Colonic mucosa (tissue), 4 donors: Measurements from ENCODE around the gene HRH3. TPM values are rescaled to one million over a fixed set of nuclear protein-coding genes. Genes with fewer than 3 reads are reported as not detected.

Experiments used
- DNase-seq: peaks from one replicate; pipeline ENCODE4 v3.0.0-alpha.2; 2020
- H3K27ac ChIP-seq: fragments of 200-600 bp; one replicate; pipeline ENCODE4 v1.8.0; 2021
- H3K27me3 ChIP-seq: fragments of 200-600 bp; one replicate; pipeline ENCODE4 v1.8.0; 2021
- H3K36me3 ChIP-seq: fragments of 200-600 bp; one replicate; pipeline ENCODE4 v1.8.0; 2021
- H3K4me1 ChIP-seq: fragments of 200-600 bp; one replicate; pipeline ENCODE4 v1.8.0; 2021; ENCODE audit warnings: mild to moderate bottlenecking
- H3K4me3 ChIP-seq: fragments of 200-600 bp; one replicate; pipeline ENCODE4 v1.8.0; 2021
- H3K9ac ChIP-seq, 2 donors: one replicate each; pipeline ENCODE4 v1.7.0; 2013; ENCODE audit warnings: control low read depth in 2 of 2, low read depth in 2 of 2, low read length in 2 of 2
- H3K9me3 ChIP-seq: fragments of 200-600 bp; one replicate; pipeline ENCODE4 v1.8.0; 2021
- CTCF ChIP-seq: fragments of 200-600 bp; IDR thresholded peaks from one replicate; pipeline ENCODE4 v1.8.0; 2022; ENCODE audit warnings: antibody characterized with exemption, mild to moderate bottlenecking
- intact Hi-C: fragments of 100-400 bp; cut with DNase I; formaldehyde crosslinking; loops from one replicate; pipeline ENCODE4 v1.14.1; 2022
- total RNA-seq, 2 donors: library from RNA; stranded (reverse); fragmentation: NEBNext Ultra II Directional in 1 of 2; extraction: Animal tissue kit (Norgen Biotek cat#: 25700) in 1 of 2; gene quantifications; one replicate each; pipeline ENCODE4 v1.2.1, GENCODE V29; 2021
- donor health status: healthy.
- donor health status: DM: no; HTN: no; CAD: no.
- donor health status: DM: no; HTN: no; CAD: no.

Gene HRH3
- not detected for total RNA-seq

- no peaks in the 10 kb centered on the region for H3K4me1 ChIP-seq
- no peak within 1 kb of the TSS for H3K9ac ChIP-seq
- intact Hi-C loops: no loop called here
- TF ChIP-seq CTCF: no peak
- H3K27me3 ChIP-seq: peaks cover 61% of the 10 kb centered on the region
- H3K9me3 ChIP-seq: no peaks in the 10 kb centered on the region
- no peak within 1 kb of the TSS for H3K4me3 ChIP-seq
- DNase-seq: no peak
- H3K36me3 ChIP-seq: no peaks in the 10 kb centered on the region
- no peak within 1 kb of the TSS for H3K27ac ChIP-seq
Observed at GRCh38 chr20:62219992-62220665, at the start of gene HRH3. HRH3 (minus strand) TSS chr20:62220278; CDS start chr20:62219970, 308 bp downstream.

GRCh38 chr20:62269871-62270270, 49.8 kb upstream of the HRH3 start:
- no peak overlapping the region for H3K27ac ChIP-seq

GRCh38 chr20:62269378-62269777, 49.3 kb upstream of the HRH3 start:
- Histone ChIP-seq H3K9ac (no peak overlapping the region), H3K4me1 (no peaks in the 10 kb centered on the region), H3K27me3 (no peaks in the 10 kb centered on the region), H3K27ac (no peak overlapping the region), H3K4me3 (no peak overlapping the region), H3K36me3 (peaks cover 24% of the 10 kb centered on the region), H3K9me3 (no peaks in the 10 kb centered on the region)
- intact Hi-C loops: no loop called here
- DNase-seq: no peak
- no peak for TF ChIP-seq CTCF

More at GRCh38 chr20:62269871-62270270, 49.8 kb upstream of the HRH3 start:
- no peak for DNase-seq
- Histone ChIP-seq H3K27me3 (no peaks in the 10 kb centered on the region), H3K9ac (no peak overlapping the region), H3K4me1 (no peaks in the 10 kb centered on the region), H3K9me3 (no peaks in the 10 kb centered on the region), H3K36me3 (peaks cover 20% of the 10 kb centered on the region), H3K4me3 (no peak overlapping the region)
- TF ChIP-seq CTCF: no peak
- intact Hi-C loops: no loop called here

- H3K4me1 ChIP-seq: no peaks in the 10 kb centered on the region
- H3K27me3 ChIP-seq: no peaks in the 10 kb centered on the region
- no peak overlapping the region for H3K27ac ChIP-seq
- DNase-seq: no peak
- intact Hi-C loops: no loop called here
- no peak overlapping the region for H3K9ac ChIP-seq
- no peaks in the 10 kb centered on the region for H3K9me3 ChIP-seq
- no peak for TF ChIP-seq CTCF
- H3K4me3 ChIP-seq: no peak overlapping the region
- peaks cover 30% of the 10 kb centered on the region for H3K36me3 ChIP-seq
Observed at GRCh38 chr20:62268228-62268900, 48.3 kb upstream of the HRH3 start.

- Histone ChIP-seq H3K4me3 (no peak overlapping the region), H3K27me3 (no peaks in the 10 kb centered on the region), H3K9me3 (no peaks in the 10 kb centered on the region), H3K9ac (no peak overlapping the region), H3K36me3 (peaks cover 30% of the 10 kb centered on the region), H3K4me1 (no peaks in the 10 kb centered on the region), H3K27ac (no peak overlapping the region)
- TF ChIP-seq CTCF: no peak
- DNase-seq: no peak
- intact Hi-C loops: no loop called here
Observed at GRCh38 chr20:62267543-62267942, 47.5 kb upstream of the HRH3 start.
